Heart right ventricle (tissue), 16 donors: Measurements from ENCODE around the gene RDH8. TPM values are rescaled to one million over a fixed set of nuclear protein-coding genes. Genes with fewer than 3 reads are reported as not detected.

Source experiments
- ATAC-seq, 8 donors: fragments of 200-7000 bp; cut with Tn5 transposase; one replicate each; pipeline ENCODE4 v1.9.1; 2020; ENCODE audit warnings: mild to moderate bottlenecking in 8 of 8, moderate library complexity in 8 of 8, moderate number of reproducible peaks in 1 of 8
- DNase-seq, 2 donors: peaks; one replicate each; pipeline ENCODE4 v3.0.0-alpha.2; 2020
- H3K27ac ChIP-seq, 10 donors: fragments of 200-600 bp; sonication (generic) in 2 of 10; one replicate each; pipeline versions ENCODE4 v1.5.0 to v1.8.0; 2020 to 2022; ENCODE audit warnings: mild to moderate bottlenecking in 3 of 10
- H3K27me3 ChIP-seq, 7 donors: fragments of 200-600 bp; one replicate each; pipeline ENCODE4 v1.8.0; 2021 to 2022; ENCODE audit warnings: mild to moderate bottlenecking in 2 of 7
- H3K36me3 ChIP-seq, 9 donors: fragments of 200-600 bp; sonication (generic) in 1 of 9; one replicate each; pipeline versions ENCODE4 v1.5.0 to v1.8.0; 2020 to 2022; ENCODE audit warnings: mild to moderate bottlenecking in 2 of 9
- H3K4me1 ChIP-seq, 9 donors: fragments of 200-600 bp; sonication (generic) in 1 of 9; one replicate each; pipeline versions ENCODE4 v1.5.0 to v1.8.0; 2020 to 2022; ENCODE audit warnings: mild to moderate bottlenecking in 4 of 9
- H3K4me3 ChIP-seq, 10 donors: fragments of 200-600 bp; sonication (generic) in 2 of 10; one replicate each; pipeline versions ENCODE4 v1.5.0 to v1.8.0; 2020 to 2022; ENCODE audit warnings: mild to moderate bottlenecking in 7 of 10, moderate library complexity in 2 of 10
- H3K9me3 ChIP-seq, 11 donors: fragments of 200-600 bp in 10 of 11; sonication (generic) in 2 of 11; one replicate each; pipeline versions ENCODE4 v1.5.0 to v1.8.0; 2013 to 2022; ENCODE audit warnings: mild to moderate bottlenecking in 2 of 11, control low read depth in 1 of 11, moderate library complexity in 1 of 11
- CTCF ChIP-seq, 9 donors: fragments of 200-600 bp; sonication (generic) in 2 of 9; IDR thresholded peaks; one replicate each; pipeline versions ENCODE4 v1.5.0 to v1.8.0; 2021 to 2022; ENCODE audit warnings: antibody characterized with exemption in 9 of 9, mild to moderate bottlenecking in 5 of 9, moderate library complexity in 1 of 9
- WGBS, 2 donors: extraction: QIAGEN DNeasy Blood & Tissue Kit; methylation state at CpG; one replicate each; pipeline ENCODE4 v1.1.7; 2013; ENCODE audit warnings: inconsistent platforms in 1 of 2; 5-methylcytosine and 5-hydroxymethylcytosine counted together
- intact Hi-C, 10 donors: fragments of 100-400 bp; cut with DNase I; formaldehyde crosslinking; loops; one replicate each; pipeline versions ENCODE4 v1.11.1 to v1.14.2; 2022
- microRNA-seq, 2 donors: library from miRNA; unstranded; fragments of <30 nt; microRNA quantifications; one replicate each; pipeline ENCODE4 v1.2.0, GENCODE V29; 2021
- polyA plus RNA-seq, 2 donors: library from polyadenylated mRNA; stranded (reverse); fragments of 200-250 nt; gene quantifications; one replicate each; pipeline ENCODE4 v1.2.3, GENCODE V29; 2013
- total RNA-seq, 10 donors: library from RNA; stranded (reverse); fragmentation: NEBNext Ultra II Directional in 3 of 10; extraction: Animal tissue kit (Norgen Biotek cat#: 25700) in 3 of 10; gene quantifications; one replicate each; pipeline versions ENCODE4 v1.2.1 to v1.2.4, GENCODE V29; 2021 to 2023
- donor health status: Arrhythmogenic right ventricular cardiomyopathy.
- donor health status: ischemic (EF 13 %, LVEDD 7.1; RV severe dilation, severe dysfunction).
- donor health status: healthy with polysubstance abuse.
- donor health status: DM: no; HTN: yes; CAD: no.
- donor health status: DM: no; HTN: no; CAD: no.
- donor health status: ischemic (EF 25% LVEDD 6.9; RV normal size, moderate dysfunction).
- donor health status: ischemic (EF 25% LVEDD 5.7; RV mildly dilated, moderate dysfunction).
- donor health status: healthy.
- donor health status: DM: yes; HTN: yes; CAD: no.
- donor health status: Ischemic cardiomyopathy.
- donor health status: ischemic (EF 35%, LVEDD 5.7; RV mildly dilated, moderate dysfunction).
- donor health status: nonischemic (EF 11% LVEDD 7.7; RV severe dilation, severe dysfunction).
- donor health status: DM: yes; HTN: yes; CAD: no.
- donor health status: PGD.
- donor health status: ischemic (EF 29% LVEDD 5.4; RV normal size, mild dysfunction).
- donor health status: nonischemic (EF 23%, LVEDD 6.1; RV moderate dilation, normal function).

The RDH8 gene
- total and polyA plus RNA-seq, 12 donors: not detected

DNA sequence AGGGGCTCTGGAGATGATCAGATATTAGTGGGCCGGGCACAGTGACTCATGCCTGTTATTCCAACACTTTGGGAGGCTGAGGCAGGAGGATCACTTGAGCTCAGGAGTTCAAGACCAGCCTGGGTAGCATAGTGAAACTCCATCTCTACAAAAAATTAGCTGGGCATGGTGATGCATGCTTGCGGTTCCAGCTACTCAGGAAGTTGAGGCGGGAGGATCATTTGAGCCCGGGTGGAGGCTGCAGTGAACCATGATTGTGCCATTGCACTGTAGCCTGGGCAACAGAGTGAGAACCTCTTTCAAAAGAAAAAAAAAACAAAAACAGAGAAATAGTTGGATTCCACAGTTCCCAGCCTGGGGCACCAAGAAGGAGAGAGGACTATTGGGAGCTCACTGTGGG lies 54.9 kb downstream of the RDH8 start:
- Histone ChIP-seq H3K27me3 (peaks cover 0 to 40% (median 13%) of the 10 kb centered on the region in 7 donors), H3K9me3 (peaks cover 0 to 4% (median 0%) of the 10 kb centered on the region in 11 donors), H3K27ac (no peak overlapping the region), H3K4me1 (no peaks in the 10 kb centered on the region), H3K4me3 (no peak overlapping the region), H3K36me3 (no peaks in the 10 kb centered on the region)
- intact Hi-C loops: no loop called here
- WGBS, 2 donors: 54 to 60% methylated on average over 4 of the region's 4 CpGs
- TF ChIP-seq CTCF (IDR thresholded peaks at IDR 0.05): no peak
- ATAC-seq (no peak), DNase-seq (no peak)

DNA sequence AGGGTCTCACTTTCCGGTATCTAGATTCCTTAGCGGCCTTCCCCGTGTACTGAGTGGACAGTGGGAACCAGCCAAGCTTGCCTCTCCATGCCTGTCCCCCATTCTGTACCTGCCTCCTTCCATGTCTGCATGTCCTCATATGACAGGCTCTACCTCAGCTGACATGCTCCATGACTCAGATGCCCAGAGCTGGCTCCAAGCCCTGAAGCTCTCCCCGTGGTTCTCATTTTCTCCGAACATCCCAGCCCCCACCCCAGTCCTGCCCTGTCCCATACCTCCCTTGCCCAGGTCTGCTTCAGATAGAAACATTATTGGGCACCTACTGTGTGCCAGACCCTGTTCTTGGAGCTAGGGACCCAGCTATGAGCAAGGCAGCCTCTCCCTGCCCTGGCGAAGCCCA lies 55.8 kb downstream of the RDH8 start:
- Histone ChIP-seq H3K4me1 (no peaks in the 10 kb centered on the region), H3K4me3 (no peak overlapping the region), H3K27me3 (peaks cover 0 to 34% (median 13%) of the 10 kb centered on the region in 7 donors), H3K9me3 (peaks cover 0 to 12% (median 0%) of the 10 kb centered on the region in 11 donors), H3K36me3 (no peaks in the 10 kb centered on the region), H3K27ac (no peak overlapping the region)
- intact Hi-C loops: no loop called here
- TF ChIP-seq CTCF (IDR thresholded peaks at IDR 0.05): no peak
- WGBS, 2 donors: 64 to 70% methylated on average over 6 of the region's 6 CpGs
- no peak for DNase-seq
- ATAC-seq: no peak

DNA sequence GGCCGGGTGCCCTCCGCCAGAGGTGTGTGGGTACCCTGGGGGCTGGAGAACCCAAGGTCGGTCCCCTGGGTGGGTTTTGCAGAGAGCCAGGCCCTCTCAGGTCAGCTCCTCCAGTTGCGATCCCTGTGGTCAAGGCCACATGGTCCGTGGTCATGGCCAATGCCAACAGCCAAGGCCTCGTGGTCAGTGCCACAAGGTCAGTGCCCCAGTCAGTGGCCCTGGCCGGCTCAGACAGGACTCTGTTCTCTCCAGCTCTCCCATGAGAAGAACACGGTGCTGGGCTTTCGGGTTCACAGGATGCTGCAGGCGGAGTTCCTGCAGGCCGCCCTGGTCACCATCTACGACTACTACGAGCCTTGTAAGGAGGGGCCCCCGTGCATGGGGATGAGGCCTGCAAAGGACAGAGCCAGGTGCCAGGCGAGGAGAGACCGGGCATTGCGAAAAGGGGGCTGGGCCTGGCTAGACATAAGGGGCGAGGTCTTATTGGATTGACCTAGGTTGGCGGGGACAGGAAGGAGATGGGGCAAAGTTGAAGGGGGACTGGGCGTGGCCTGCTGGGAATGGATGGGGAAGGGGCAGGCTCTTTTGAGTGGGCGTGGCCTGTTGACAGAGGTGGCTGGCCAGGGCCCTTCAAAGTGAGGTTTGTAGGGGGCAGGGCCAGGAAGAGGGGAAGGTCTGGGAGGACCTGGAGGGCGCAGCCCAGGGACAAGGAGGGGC lies 57.6 kb downstream of the RDH8 start:
- WGBS, 2 donors: 74 to 75% methylated on average over 22 of the region's 22 CpGs
- Histone ChIP-seq H3K27me3 (peaks cover 0 to 21% (median 8%) of the 10 kb centered on the region in 7 donors), H3K4me1 (no peaks in the 10 kb centered on the region), H3K4me3 (no peak overlapping the region), H3K27ac (no peak overlapping the region), H3K36me3 (no peaks in the 10 kb centered on the region), H3K9me3 (peaks cover 0 to 17% (median 0%) of the 10 kb centered on the region in 11 donors)
- TF ChIP-seq CTCF (IDR thresholded peaks at IDR 0.05): no peak
- DNase-seq (no peak), ATAC-seq (no peak)
- intact Hi-C loops: no loop called here

Small RNA genes within 50 kb of the gene (microRNA-seq; reads per million reads assigned to microRNA genes)
- gene MIR5589: 0 reads per million in 2 donors

Other genes starting within 250 kb of the RDH8 start
- 10 to 100 TPM in 5 of 10 donors, 1 to 10 TPM in 5; 6.2 to 16.2 (median 10.1) TPM for gene ZNF846, start 244.7 kb upstream of the RDH8 start, total RNA-seq
- 10 to 100 TPM in 1 of 2 donors, 1 to 10 TPM in 1; 3.9 to 21.4 TPM for gene ZNF846, start 244.7 kb upstream of the RDH8 start, polyA plus RNA-seq
- 10 to 100 TPM; 10.5 to 13.8 (median 11.5) TPM for gene FBXL12, start 194.4 kb upstream of the RDH8 start, total RNA-seq
- gene FBXL12, start 194.4 kb upstream of the RDH8 start, polyA plus RNA-seq: 10 to 100 TPM; 13.5 to 19.5 TPM
- gene UBL5, start 185.6 kb upstream of the RDH8 start, total RNA-seq: 100 to 1,000 TPM; 483 to 573 (median 516) TPM
- 1,000 to 10,000 TPM in 1 of 2 donors, 100 to 1,000 TPM in 1; 914 to 1,564 TPM for gene UBL5, start 185.6 kb upstream of the RDH8 start, polyA plus RNA-seq
- gene PIN1, start 178.2 kb upstream of the RDH8 start, total RNA-seq: 100 to 1,000 TPM in 2 of 10 donors, 10 to 100 TPM in 8; 81.1 to 109 (median 90.8) TPM
- gene PIN1, start 178.2 kb upstream of the RDH8 start, polyA plus RNA-seq: 100 to 1,000 TPM in 1 of 2 donors, 10 to 100 TPM in 1; 74.6 to 152 TPM
- 1 to 10 TPM in 8 of 10 donors, under 1 TPM in 2; 0.30 to 4.1 (median 1.4) TPM for gene OLFM2, start 77.0 kb upstream of the RDH8 start, total RNA-seq
- gene OLFM2, start 77.0 kb upstream of the RDH8 start, polyA plus RNA-seq: 1 to 10 TPM; 2.3 to 8.0 TPM
- 10 to 100 TPM in 4 of 10 donors, 1 to 10 TPM in 6; 3.8 to 27.8 (median 6.1) TPM for gene COL5A3, start 3.0 kb upstream of the RDH8 start, total RNA-seq
- 10 to 100 TPM; 18.2 to 35.6 TPM for gene COL5A3, start 3.0 kb upstream of the RDH8 start, polyA plus RNA-seq
- gene SHFL, start 72.8 kb downstream of the RDH8 start, total RNA-seq: 10 to 100 TPM in 4 of 10 donors, 1 to 10 TPM in 6; 4.0 to 18.9 (median 9.6) TPM
- 10 to 100 TPM; 11.1 to 30.2 TPM for gene SHFL, start 72.8 kb downstream of the RDH8 start, polyA plus RNA-seq
- under 1 TPM in 1 of 10 donors, not detected in 9; 0.14 TPM for gene ANGPTL6, start 89.2 kb downstream of the RDH8 start, total RNA-seq
- under 1 TPM; 0.09 to 0.37 TPM for gene ANGPTL6, start 89.2 kb downstream of the RDH8 start, polyA plus RNA-seq
- gene PPAN, start 92.9 kb downstream of the RDH8 start, total RNA-seq: 10 to 100 TPM; 17.6 to 43.3 (median 20.7) TPM
- 10 to 100 TPM; 34.3 to 47.7 TPM for gene PPAN, start 92.9 kb downstream of the RDH8 start, polyA plus RNA-seq
- gene P2RY11, start 98.2 kb downstream of the RDH8 start, total RNA-seq: 10 to 100 TPM in 1 of 10 donors, 1 to 10 TPM in 9; 4.9 to 13.8 (median 6.8) TPM
- 1 to 10 TPM; 4.2 to 4.7 TPM for gene P2RY11, start 98.2 kb downstream of the RDH8 start, polyA plus RNA-seq
- 100 to 1,000 TPM; 146 to 193 (median 180) TPM for gene EIF3G, start 106.4 kb downstream of the RDH8 start, total RNA-seq
- gene EIF3G, start 106.4 kb downstream of the RDH8 start, polyA plus RNA-seq: 100 to 1,000 TPM; 113 to 241 TPM
- 10 to 100 TPM; 11.8 to 36.4 (median 21.6) TPM for gene DNMT1, start 181.5 kb downstream of the RDH8 start, total RNA-seq
- gene DNMT1, start 181.5 kb downstream of the RDH8 start, polyA plus RNA-seq: 10 to 100 TPM; 20.9 to 34.7 TPM
- gene S1PR2, start 217.8 kb downstream of the RDH8 start, total RNA-seq: 10 to 100 TPM in 1 of 10 donors, 1 to 10 TPM in 9; 1.8 to 12.2 (median 3.3) TPM
- 1 to 10 TPM; 1.8 to 4.8 TPM for gene S1PR2, start 217.8 kb downstream of the RDH8 start, polyA plus RNA-seq
- 10 to 100 TPM; 53.2 to 94.3 (median 69.0) TPM for gene MRPL4, start 238.7 kb downstream of the RDH8 start, total RNA-seq
- 100 to 1,000 TPM in 1 of 2 donors, 10 to 100 TPM in 1; 29.0 to 101 TPM for gene MRPL4, start 238.7 kb downstream of the RDH8 start, polyA plus RNA-seq